SIG-M5 treated with dmso at 0.1 percent for 504 hours (cell line): ENCODE data around the gene PRDM2.

Experiments used
- DNase-seq: peaks from one replicate; lab custom pipeline; 2025; ENCODE audit not compliant: unreplicated experiment; lab: John Stamatoyannopoulos, UW

PRDM2 gene

GRCh38 chr1:13790290-13791030 is 90.5 kb downstream of the PRDM2 start:
- DNase-seq, result no peak

GRCh38 chr1:13792419-13792818 is 92.4 kb downstream of the PRDM2 start:
- DNase-seq, result no peak

- DNase-seq, result no peak
Observed at GRCh38 chr1:13793088-13793730, 93.2 kb downstream of the PRDM2 start.

- no peak for DNase-seq
Observed at GRCh38 chr1:13794231-13795187, 94.5 kb downstream of the PRDM2 start.

GRCh38 chr1:13797397-13797796 is 97.4 kb downstream of the PRDM2 start:
- no peak for DNase-seq

- no peak for DNase-seq
Observed at GRCh38 chr1:13798120-13798519, 98.1 kb downstream of the PRDM2 start.

- no peak for DNase-seq
Observed at GRCh38 chr1:13799502-13800283, 99.7 kb downstream of the PRDM2 start.

- no peak for DNase-seq
Observed at GRCh38 chr1:13801232-13801631, 101.2 kb downstream of the PRDM2 start.

GRCh38 chr1:13801655-13802486 is 101.9 kb downstream of the PRDM2 start:
- DNase-seq, result no peak

GRCh38 chr1:13802782-13803545 is 103.0 kb downstream of the PRDM2 start:
- no peak for DNase-seq

- no peak for DNase-seq
Observed at GRCh38 chr1:13803546-13804239, 103.7 kb downstream of the PRDM2 start.

GRCh38 chr1:13804240-13804633 is 104.2 kb downstream of the PRDM2 start:
- no peak for DNase-seq

GRCh38 chr1:13805431-13805830 is 105.4 kb downstream of the PRDM2 start:
- DNase-seq, result no peak

- no peak for DNase-seq
Observed at GRCh38 chr1:13806108-13806507, 106.1 kb downstream of the PRDM2 start.

GRCh38 chr1:13807209-13807608 is 107.2 kb downstream of the PRDM2 start:
- DNase-seq, result no peak

GRCh38 chr1:13808729-13809131 is 108.7 kb downstream of the PRDM2 start:
- DNase-seq, result no peak

GRCh38 chr1:13809461-13810159 is 109.6 kb downstream of the PRDM2 start:
- no peak for DNase-seq
